B cell (primary cell): ENCODE results near the gene SIRT7. TPM values are rescaled to one million over a fixed set of nuclear protein-coding genes. Genes with fewer than 3 reads are reported as not detected.

Source experiments
- ATAC-seq: fragments of 200-7000 bp; cut with Tn5 transposase; one replicate; pipeline ENCODE4 v1.10.0; 2021; ENCODE audit warnings: low read depth, mild to moderate bottlenecking, moderate number of reproducible peaks, moderate library complexity
- CTCF ChIA-PET: fragments of 350-600 bp; sonication (Branson Sonifier 250); formaldehyde crosslinking; loops from one replicate; lab custom pipeline; 2021; ENCODE audit warnings: antibody characterized with exemption, inconsistent platforms; lab: Charles Lee
- POLR2A ChIA-PET: fragments of 350-600 bp; sonication (Branson Sonifier 250); formaldehyde crosslinking; loops from one replicate; lab custom pipeline; 2021; ENCODE audit warnings: antibody characterized with exemption; lab: Charles Lee
- DNase-seq: peaks from one replicate; pipeline ENCODE4 v3.0.0; 2013
- H2AFZ ChIP-seq: 2 replicates; pipeline ENCODE4 v1.6.1; 2012; ENCODE audit warnings: mild to moderate bottlenecking, low read depth, low read length; ENCODE audit not compliant: insufficient read depth, poor library complexity, severe bottlenecking
- H3K27ac ChIP-seq, 2 donors: 1 replicate in 1 of 2; 2 replicates in 1 of 2; pipeline ENCODE4 v1.5.1; 2012 to 2013; ENCODE audit warnings: low read length in 2 of 2, mild to moderate bottlenecking in 2 of 2, moderate library complexity in 1 of 2
- H3K27me3 ChIP-seq, 4 experiments: fragments of 200-600 bp in 1 of 4; sonication (generic) in 1 of 4; replicated peaks in 1 of 4; 1 replicate in 2 of 4; 2 replicates in 2 of 4; pipeline versions ENCODE4 v1.6.1 to v1.7.0; 2013 to 2016; ENCODE audit warnings: low read length in 3 of 4, mild to moderate bottlenecking in 2 of 4, mixed read lengths in 1 of 4, moderate library complexity in 1 of 4; ENCODE audit not compliant: insufficient read depth in 4 of 4, control insufficient read depth in 3 of 4; ENCODE audit errors: control extremely low read depth in 1 of 4
- H3K36me3 ChIP-seq, 2 experiments: replicated peaks in 1 of 2; 1 replicate in 1 of 2; 2 replicates in 1 of 2; pipeline versions ENCODE4 v1.6.1 to v1.7.1; 2013; ENCODE audit warnings: low read length in 1 of 2; ENCODE audit not compliant: insufficient read depth in 2 of 2, control insufficient read depth in 1 of 2; ENCODE audit errors: control extremely low read depth in 1 of 2, extremely low read depth in 1 of 2
- H3K4me1 ChIP-seq, 2 donors: fragments of 200-600 bp in 1 of 2; sonication (generic) in 1 of 2; 1 replicate in 1 of 2; 2 replicates in 1 of 2; pipeline versions ENCODE4 v1.5.1 to v1.6.1; 2013 to 2017; ENCODE audit warnings: low read length in 2 of 2; ENCODE audit not compliant: control insufficient read depth in 2 of 2, insufficient read depth in 2 of 2
- H3K4me2 ChIP-seq: replicated peaks from 2 replicates; pipeline ENCODE3; 2012; ENCODE audit warnings: mild to moderate bottlenecking, low read depth, low read length; ENCODE audit not compliant: poor library complexity, severe bottlenecking
- H3K4me3 ChIP-seq, 5 experiments: fragments of 200-600 bp in 1 of 5; sonication (generic) in 1 of 5; 1 replicate in 3 of 5; 2 replicates in 2 of 5; pipeline versions ENCODE4 v1.5.1 to v1.7.0; 2011 to 2016; ENCODE audit warnings: low read length in 4 of 5, mild to moderate bottlenecking in 4 of 5, low read depth in 2 of 5, control low read depth in 1 of 5, moderate library complexity in 1 of 5; ENCODE audit not compliant: insufficient read depth in 1 of 5; ENCODE audit errors: control extremely low read depth in 1 of 5, extremely low read depth in 1 of 5
- H3K79me2 ChIP-seq: fragments of 200-600 bp; sonication (generic); one replicate; pipeline ENCODE4 v1.6.0; 2016; ENCODE audit warnings: low read length; ENCODE audit not compliant: control insufficient read depth, insufficient read depth
- H3K9ac ChIP-seq: fragments of 200-600 bp; sonication (generic); 2 replicates; pipeline ENCODE4 v1.6.1; 2017; ENCODE audit warnings: mild to moderate bottlenecking, low read length, moderate library complexity
- H3K9me3 ChIP-seq, 3 donors: one replicate each; pipeline versions ENCODE4 v1.6.1 to v1.7.1; 2013; ENCODE audit warnings: low read length in 2 of 3; ENCODE audit not compliant: control insufficient read depth in 2 of 3, insufficient read depth in 1 of 3; ENCODE audit errors: control extremely low read depth in 1 of 3
- H4K20me1 ChIP-seq: 2 replicates; pipeline ENCODE4 v1.6.0; 2012; ENCODE audit warnings: mild to moderate bottlenecking, low read length; ENCODE audit not compliant: insufficient read depth, control insufficient read depth, poor library complexity, severe bottlenecking
- H3K27ac Mint-ChIP-seq: one replicate; pipeline ENCODE4 v1.8.0; 2021; ENCODE audit warnings: mixed read lengths
- H3K27me3 Mint-ChIP-seq: one replicate; pipeline ENCODE4 v1.8.0; 2021; ENCODE audit warnings: mixed read lengths
- H3K4me1 Mint-ChIP-seq: one replicate; pipeline ENCODE4 v1.8.0; 2021; ENCODE audit warnings: mixed read lengths
- H3K4me3 Mint-ChIP-seq: one replicate; pipeline ENCODE4 v1.8.0; 2021; ENCODE audit warnings: mixed read lengths
- H3K9me3 Mint-ChIP-seq: one replicate; pipeline ENCODE4 v1.8.0; 2022; ENCODE audit warnings: mixed read lengths; ENCODE audit not compliant: insufficient read depth
- EZH2 ChIP-seq: IDR thresholded peaks from 2 replicates; pipeline ENCODE4 v1.6.1; 2012; ENCODE audit warnings: borderline replicate concordance, low read depth, mild to moderate bottlenecking, moderate library complexity, low read length; ENCODE audit not compliant: insufficient read depth, poor library complexity, severe bottlenecking
- WGBS: methylation state at CpG from one replicate; pipeline ENCODE4 v1.1.5; 2013; ENCODE audit warnings: missing lambda C conversion rate; ENCODE audit not compliant: insufficient coverage; 5-methylcytosine and 5-hydroxymethylcytosine counted together
- intact Hi-C: fragments of 100-400 bp; cut with micrococcal nuclease; formaldehyde crosslinking; loops from one replicate; pipeline ENCODE4 v1.10.0; 2022
- polyA plus RNA-seq: library from polyadenylated mRNA; depleted of rRNA; stranded (reverse); fragments of >200 nt; gene quantifications from 2 replicates; pipeline ENCODE4 v1.2.3, GENCODE V29; 2012
- total RNA-seq, 2 donors: library from RNA; stranded (reverse); fragments of 120-200 nt in 1 of 2; gene quantifications; 1 replicate in 1 of 2; 2 replicates in 1 of 2; pipeline versions ENCODE4 v1.2.3 to v1.2.4, GENCODE V29; 2013 to 2022
- TF ChIP-seq, protein P1 (sequence below): fragments of 200-600 bp; IDR thresholded peaks from one replicate; pipeline ENCODE4 v1.8.0; 2022; ENCODE audit warnings: antibody characterized with exemption, mild to moderate bottlenecking

Gene SIRT7
- total and polyA plus RNA-seq, 2 donors (not counting 1 experiment from before 2014, with no cell fraction given), result 77.2 to 82.7 TPM

DNA sequence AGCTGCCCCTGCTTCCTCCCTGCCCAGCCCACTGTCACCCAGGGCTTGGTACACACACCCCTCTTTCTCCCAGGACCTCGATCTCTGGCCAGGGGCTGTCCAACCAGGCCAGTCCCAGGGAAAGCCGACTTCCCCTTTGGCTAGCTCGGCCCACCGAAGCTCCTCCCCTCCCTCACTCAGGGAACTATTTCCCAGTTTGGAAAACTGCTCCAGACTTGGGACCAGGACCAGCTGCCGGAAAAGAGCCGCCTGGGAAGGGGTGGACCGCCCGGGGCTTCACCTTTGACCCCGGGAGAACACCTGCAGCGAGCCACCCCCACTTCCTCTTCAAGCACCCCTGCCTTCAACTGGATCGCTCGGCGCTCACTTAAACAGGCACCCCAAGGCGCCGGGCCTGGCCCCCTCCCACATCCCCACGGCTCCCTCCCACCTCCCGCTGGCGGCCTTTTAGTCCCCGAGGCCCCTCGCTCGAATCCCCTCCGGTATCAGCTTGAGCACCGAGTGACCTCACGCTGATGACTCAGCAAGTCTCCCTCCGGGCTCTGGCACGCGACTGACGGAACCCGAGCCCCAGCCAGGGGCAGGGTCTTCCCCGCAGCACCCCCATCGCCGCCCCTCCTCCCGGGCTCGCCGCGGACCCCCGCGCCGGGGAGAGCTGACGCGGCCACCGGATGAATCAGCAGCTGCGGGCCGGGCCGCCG, 8.6 kb upstream of the SIRT7 start:
- H2AFZ ChIP-seq, result peak overlapping the region; percentile 41
- Mint-ChIP-seq H3K4me3 (peak overlapping the region; percentile 87), H3K27ac (peak overlapping the region; percentile 86), H3K9me3 (no peaks in the 10 kb centered on the region), H3K27me3 (peaks cover 6% of the 10 kb centered on the region), H3K4me1 (peaks cover 26% of the 10 kb centered on the region)
- H3K27me3 ChIP-seq, result peaks cover 0 to 23% (median 9%) of the 10 kb centered on the region in 4 experiments
- H3K79me2 ChIP-seq, result peaks cover 42% of the 10 kb centered on the region
- POLR2A ChIA-PET, result interaction anchor here (0.7 to 1.5 kb wide), 4 partner anchors 9 to 243 kb away, joined by 3 to 8 read pairs (median 5); partner anchors contain the start of genes ARL16, HGS and SIRT7
- peaks cover 26 to 35% of the 10 kb centered on the region in 2 donors for H3K4me1 ChIP-seq
- peaks cover 37% of the 10 kb centered on the region for H4K20me1 ChIP-seq
- H3K27ac ChIP-seq, result peak overlapping the region; percentile 26 to 85
- DNase-seq (peak; percentile 80), ATAC-seq (peak; percentile 48)
- no peak for TF ChIP-seq EZH2
- TF ChIP-seq, protein P1, sequence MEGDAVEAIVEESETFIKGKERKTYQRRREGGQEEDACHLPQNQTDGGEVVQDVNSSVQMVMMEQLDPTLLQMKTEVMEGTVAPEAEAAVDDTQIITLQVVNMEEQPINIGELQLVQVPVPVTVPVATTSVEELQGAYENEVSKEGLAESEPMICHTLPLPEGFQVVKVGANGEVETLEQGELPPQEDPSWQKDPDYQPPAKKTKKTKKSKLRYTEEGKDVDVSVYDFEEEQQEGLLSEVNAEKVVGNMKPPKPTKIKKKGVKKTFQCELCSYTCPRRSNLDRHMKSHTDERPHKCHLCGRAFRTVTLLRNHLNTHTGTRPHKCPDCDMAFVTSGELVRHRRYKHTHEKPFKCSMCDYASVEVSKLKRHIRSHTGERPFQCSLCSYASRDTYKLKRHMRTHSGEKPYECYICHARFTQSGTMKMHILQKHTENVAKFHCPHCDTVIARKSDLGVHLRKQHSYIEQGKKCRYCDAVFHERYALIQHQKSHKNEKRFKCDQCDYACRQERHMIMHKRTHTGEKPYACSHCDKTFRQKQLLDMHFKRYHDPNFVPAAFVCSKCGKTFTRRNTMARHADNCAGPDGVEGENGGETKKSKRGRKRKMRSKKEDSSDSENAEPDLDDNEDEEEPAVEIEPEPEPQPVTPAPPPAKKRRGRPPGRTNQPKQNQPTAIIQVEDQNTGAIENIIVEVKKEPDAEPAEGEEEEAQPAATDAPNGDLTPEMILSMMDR, result no peak
- under 1% methylated on average over 46 of the region's 46 CpGs for WGBS
- H3K9me3 ChIP-seq, result no peaks in the 10 kb centered on the region
- H3K36me3 ChIP-seq, result peaks cover 0 to 4% of the 10 kb centered on the region in 2 experiments
- intact Hi-C loops, result loop anchor here (1.0 to 5.0 kb wide), 7 partner anchors 8 to 94 kb away; partner anchors contain the start of genes ALYREF, ANAPC11, ARHGDIA and ASPSCR1
- peak overlapping the region; percentile 40 to 78 (median 65) for H3K4me3 ChIP-seq
- peak overlapping the region; percentile 66 for H3K9ac ChIP-seq
- peak overlapping the region; percentile 91 for H3K4me2 ChIP-seq
- CTCF ChIA-PET, result interaction anchor here (0.7 to 3.5 kb wide), 2 partner anchors 33 to 243 kb away, joined by 3 to 16 read pairs; no protein-coding TSS in a partner anchor
